HG03039 (cell line): ENCODE measurements around the gene CD28.
"Not testable (repeated sequence)": the region's sequence is repeated elsewhere in the genome, so short reads cannot be mapped to it uniquely, and the experiment has no call there.

Experiments
- ATAC-seq: cut with Tn5 transposase; IDR thresholded peaks from one replicate; pipeline ENCODE4 v1.9.1; 2021; ENCODE audit warnings: mild to moderate bottlenecking, moderate library complexity; ENCODE audit not compliant: unreplicated experiment

The CD28 gene

GRCh38 chr2:203743441-203743981 is 37.1 kb downstream of the CD28 start:
- no peak for ATAC-seq

GRCh38 chr2:203744091-203744490 is 37.7 kb downstream of the CD28 start:
- ATAC-seq = no peak

- no peak for ATAC-seq
Observed at GRCh38 chr2:203745267-203745666, 38.8 kb downstream of the CD28 start.

GRCh38 chr2:203748331-203749126 is 42.1 kb downstream of the CD28 start:
- no peak for ATAC-seq

GRCh38 chr2:203750346-203751068 is 44.1 kb downstream of the CD28 start:
- ATAC-seq = no peak

GRCh38 chr2:203751685-203752271 is 45.3 kb downstream of the CD28 start:
- no peak for ATAC-seq

- no peak for ATAC-seq
Observed at GRCh38 chr2:203756161-203756560, 49.7 kb downstream of the CD28 start.

GRCh38 chr2:203758841-203759689 is 52.6 kb downstream of the CD28 start:
- ATAC-seq = no peak

- no peak for ATAC-seq
Observed at GRCh38 chr2:203759690-203760365, 53.4 kb downstream of the CD28 start.

GRCh38 chr2:203761121-203761520 is 54.7 kb downstream of the CD28 start:
- ATAC-seq = no peak

GRCh38 chr2:203763241-203763937 is 57.0 kb downstream of the CD28 start:
- ATAC-seq = no peak

GRCh38 chr2:203763938-203764664 is 57.7 kb downstream of the CD28 start:
- no peak for ATAC-seq

GRCh38 chr2:203772456-203773165 is 66.2 kb downstream of the CD28 start:
- no peak for ATAC-seq

GRCh38 chr2:203774760-203775159 is 68.3 kb downstream of the CD28 start:
- ATAC-seq = no peak

- ATAC-seq = no peak
Observed at GRCh38 chr2:203775684-203776083, 69.2 kb downstream of the CD28 start.

GRCh38 chr2:203777030-203777429 is 70.6 kb downstream of the CD28 start:
- no peak for ATAC-seq

GRCh38 chr2:203779477-203780073 is 73.1 kb downstream of the CD28 start:
- not testable (repeated sequence) for ATAC-seq

- ATAC-seq = no peak
Observed at GRCh38 chr2:203780231-203780630, 73.8 kb downstream of the CD28 start.
